ENCODE results near the gene DSE.

Gene DSE

GRCh38 chr6:116393430-116393829 lies 22.7 kb downstream of the DSE start:
- TF ChIP-seq, protein P1, sequence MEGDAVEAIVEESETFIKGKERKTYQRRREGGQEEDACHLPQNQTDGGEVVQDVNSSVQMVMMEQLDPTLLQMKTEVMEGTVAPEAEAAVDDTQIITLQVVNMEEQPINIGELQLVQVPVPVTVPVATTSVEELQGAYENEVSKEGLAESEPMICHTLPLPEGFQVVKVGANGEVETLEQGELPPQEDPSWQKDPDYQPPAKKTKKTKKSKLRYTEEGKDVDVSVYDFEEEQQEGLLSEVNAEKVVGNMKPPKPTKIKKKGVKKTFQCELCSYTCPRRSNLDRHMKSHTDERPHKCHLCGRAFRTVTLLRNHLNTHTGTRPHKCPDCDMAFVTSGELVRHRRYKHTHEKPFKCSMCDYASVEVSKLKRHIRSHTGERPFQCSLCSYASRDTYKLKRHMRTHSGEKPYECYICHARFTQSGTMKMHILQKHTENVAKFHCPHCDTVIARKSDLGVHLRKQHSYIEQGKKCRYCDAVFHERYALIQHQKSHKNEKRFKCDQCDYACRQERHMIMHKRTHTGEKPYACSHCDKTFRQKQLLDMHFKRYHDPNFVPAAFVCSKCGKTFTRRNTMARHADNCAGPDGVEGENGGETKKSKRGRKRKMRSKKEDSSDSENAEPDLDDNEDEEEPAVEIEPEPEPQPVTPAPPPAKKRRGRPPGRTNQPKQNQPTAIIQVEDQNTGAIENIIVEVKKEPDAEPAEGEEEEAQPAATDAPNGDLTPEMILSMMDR (IDR thresholded peaks at IDR 0.05; ENCODE audit: low read depth, low read length, missing control alignments), result peak; percentile 32
- DNase-seq (ENCODE audit: low read depth), result no peak
- no peak overlapping the region for H3K4me3 ChIP-seq (ENCODE audit: low read depth, low read length)

DNA sequence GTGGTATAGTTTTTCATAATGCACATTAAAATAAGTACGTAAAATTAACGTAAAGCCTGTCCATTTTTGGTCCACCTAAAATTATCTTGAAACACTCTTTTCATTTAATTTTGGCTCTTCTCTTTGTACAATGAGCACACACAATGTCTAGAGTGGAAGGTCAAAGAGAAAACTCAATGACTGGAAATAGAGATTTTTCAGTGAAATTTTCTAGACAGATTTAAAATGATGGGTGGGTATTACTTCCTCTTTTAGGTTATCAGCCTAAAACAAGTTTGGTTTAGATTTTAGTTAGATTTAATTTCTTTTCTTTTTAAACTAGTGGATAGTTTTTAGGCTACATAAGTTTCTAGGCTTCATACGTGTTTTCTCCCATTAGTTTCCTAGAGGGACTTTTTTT lies 24.9 kb downstream of the DSE start:
- no peak for DNase-seq (ENCODE audit: low read depth)
- no peak overlapping the region for H3K4me3 ChIP-seq (ENCODE audit: low read depth, low read length)
- TF ChIP-seq, protein P1 (IDR thresholded peaks at IDR 0.05; ENCODE audit: low read depth, low read length, missing control alignments), result no peak

DNA sequence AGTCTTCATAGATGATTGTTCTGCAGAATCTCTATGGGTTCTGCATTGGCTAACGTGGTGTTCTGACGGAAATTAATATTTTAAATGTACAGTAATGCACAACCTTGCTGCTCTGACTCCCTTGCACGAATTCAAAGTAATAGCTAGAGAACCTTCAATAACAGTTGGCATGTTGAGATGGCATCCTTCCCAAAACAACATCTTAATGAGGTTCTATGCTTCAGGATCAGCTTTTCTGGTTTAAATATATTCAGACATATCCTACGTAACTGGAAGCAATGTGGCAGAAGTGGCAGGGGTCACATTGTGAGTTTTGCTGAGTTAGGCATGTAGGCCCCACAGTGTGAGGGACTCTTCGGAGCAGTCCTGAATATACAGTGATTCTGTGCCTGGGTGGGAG lies 25.7 kb downstream of the DSE start:
- no peak overlapping the region for H3K4me3 ChIP-seq (ENCODE audit: low read depth, low read length)
- TF ChIP-seq, protein P1 (IDR thresholded peaks at IDR 0.05; ENCODE audit: low read depth, low read length, missing control alignments), result no peak
- no peak for DNase-seq (ENCODE audit: low read depth)

DNA sequence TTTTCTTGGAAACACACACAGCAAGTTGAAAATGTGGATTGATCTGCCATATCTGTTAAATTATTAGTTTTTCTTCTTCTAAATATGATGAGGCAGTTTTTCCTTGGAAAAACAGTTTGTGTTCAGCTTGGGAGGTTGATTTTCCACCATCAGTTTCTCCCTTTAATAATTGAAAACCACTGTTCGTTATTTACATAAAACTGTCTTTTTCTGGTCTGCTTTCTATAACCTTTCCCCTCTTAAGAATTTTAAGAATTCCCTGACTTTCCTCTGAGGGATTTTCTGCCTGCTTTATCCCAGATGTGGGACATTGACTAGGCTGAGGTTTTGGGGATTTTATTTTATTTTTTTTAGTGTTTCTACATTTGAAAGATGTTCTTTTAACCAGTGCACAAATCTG lies 27.2 kb downstream of the DSE start:
- no peak overlapping the region for H3K4me3 ChIP-seq (ENCODE audit: low read depth, low read length)

GRCh38 chr6:116398316-116399010 lies 27.7 kb downstream of the DSE start:
- no peak overlapping the region for H3K4me3 ChIP-seq (ENCODE audit: low read depth, low read length)
- DNase-seq (ENCODE audit: low read depth), result no peak
- TF ChIP-seq, protein P1 (IDR thresholded peaks at IDR 0.05; ENCODE audit: low read depth, low read length, missing control alignments), result no peak

More for the DNA sequence above, 27.2 kb downstream of the DSE start:
- TF ChIP-seq, protein P1 (IDR thresholded peaks at IDR 0.05; ENCODE audit: low read depth, low read length, missing control alignments), result no peak
- DNase-seq (ENCODE audit: low read depth), result no peak

GRCh38 chr6:116399287-116399686 lies 28.5 kb downstream of the DSE start:
- no peak overlapping the region for H3K4me3 ChIP-seq (ENCODE audit: low read depth, low read length)
- TF ChIP-seq, protein P1 (IDR thresholded peaks at IDR 0.05; ENCODE audit: low read depth, low read length, missing control alignments), result no peak
- DNase-seq (ENCODE audit: low read depth), result no peak

DNA sequence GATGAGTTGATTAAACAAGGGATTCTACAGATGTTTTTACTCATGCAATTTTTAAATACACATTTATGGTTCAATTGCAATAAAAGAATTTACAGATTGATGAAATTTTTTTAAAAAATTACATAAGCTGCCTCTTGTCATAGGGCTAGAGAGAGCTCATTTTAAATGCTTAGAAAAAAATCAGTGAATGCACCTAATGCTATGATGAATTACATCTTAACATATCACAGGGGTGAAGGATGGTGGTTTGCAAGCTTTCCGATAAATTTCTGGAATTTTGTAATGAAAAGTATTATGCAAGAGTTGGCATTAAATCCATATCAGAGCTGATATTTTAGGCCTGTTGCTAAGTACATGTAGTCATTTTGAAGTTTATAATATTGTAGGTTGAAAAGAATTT lies 29.6 kb downstream of the DSE start:
- TF ChIP-seq, protein P1 (IDR thresholded peaks at IDR 0.05; ENCODE audit: low read depth, low read length, missing control alignments), result no peak
- DNase-seq (ENCODE audit: low read depth), result no peak
- H3K4me3 ChIP-seq (ENCODE audit: low read depth, low read length), result no peak overlapping the region
